ENCODE results near the gene C2orf76. TPM values are rescaled to one million over a fixed set of nuclear protein-coding genes. Genes with fewer than 3 reads are reported as not detected.

The C2orf76 gene
- total and polyA plus RNA-seq, 10 of the 15 experiments (the other 5 are each of a cell fraction or from before 2014, with no cell fraction given): 14.0 to 46.1 (median 25.4) TPM

DNA sequence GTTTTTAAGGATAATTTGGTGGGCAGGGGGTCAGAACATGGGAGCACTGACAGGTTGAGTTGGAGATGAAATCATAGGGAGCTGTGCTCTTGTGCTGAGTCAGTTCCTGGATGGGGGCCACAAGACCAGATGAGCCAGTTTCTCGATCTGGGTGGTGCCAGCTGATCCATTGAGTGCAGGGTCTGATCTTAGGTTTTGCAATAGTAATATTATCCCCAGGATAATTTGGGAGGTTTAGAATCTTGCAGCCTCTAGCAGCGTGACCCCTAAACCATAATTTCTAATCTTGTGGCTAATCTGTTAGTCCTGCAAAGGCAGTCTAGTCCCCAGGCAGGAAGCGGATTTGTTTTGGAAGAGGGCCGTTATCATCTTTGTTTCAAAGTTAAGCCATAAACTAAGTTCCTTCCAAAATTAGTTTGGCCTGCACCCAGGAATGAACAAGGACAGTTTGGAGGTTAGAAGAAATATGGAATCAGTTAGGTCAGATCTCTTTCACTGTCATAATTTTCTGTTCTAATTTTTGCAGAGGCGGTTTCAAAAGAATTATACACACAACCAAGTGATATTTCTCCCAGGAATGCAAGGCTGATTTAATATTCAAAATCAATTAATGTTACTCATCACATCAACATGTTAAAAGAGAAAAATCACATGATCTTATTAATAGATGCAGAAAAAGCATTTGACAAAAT, 23.1 kb upstream of the C2orf76 start (continued):
- no peak for TF ChIP-seq NR2C2 (IDR thresholded peaks at IDR 0.05; ENCODE audit: borderline replicate concordance, control insufficient read depth, insufficient read length, low read depth)

DNA sequence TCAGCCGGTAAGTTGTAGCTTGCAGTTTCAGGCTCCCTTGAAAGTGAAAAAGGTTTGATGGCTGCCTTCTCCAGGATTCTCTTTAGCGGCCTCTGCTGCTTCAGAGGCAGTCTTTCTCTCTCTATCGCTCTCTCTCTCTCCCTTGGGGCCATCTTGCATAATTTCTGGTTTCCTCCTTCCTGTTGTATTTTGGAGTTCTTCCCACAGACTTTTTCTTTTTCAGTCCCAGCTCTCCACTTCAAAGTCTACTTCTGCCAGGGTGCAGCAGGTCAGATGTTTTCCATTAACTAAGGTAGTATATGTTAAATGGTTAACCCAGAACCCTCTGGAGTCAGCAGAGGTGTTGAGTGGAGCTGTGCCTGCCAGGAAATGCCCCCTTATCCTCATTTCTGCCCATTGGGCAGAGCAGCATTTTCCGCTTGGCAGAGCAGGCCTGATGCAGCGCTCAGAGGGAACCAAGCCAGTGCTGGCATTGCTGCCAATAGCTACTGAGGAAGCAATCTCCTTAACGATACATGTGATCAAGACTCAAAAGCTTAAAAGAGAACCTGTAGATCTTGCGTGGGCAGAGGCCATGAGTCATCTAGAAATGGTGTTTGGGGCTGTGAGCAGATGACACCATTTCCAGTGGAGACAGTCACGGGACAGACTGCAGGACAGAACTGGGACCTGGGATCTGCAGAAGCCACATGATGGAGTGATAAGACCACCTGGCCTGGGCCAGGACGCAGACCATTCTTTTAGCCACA, 20.9 kb upstream of the C2orf76 start:
- in situ Hi-C loops (cut with MboI) (no loop called here), intact Hi-C loops (cut with micrococcal nuclease; ENCODE audit: unreplicated experiment) (no loop called here)
- no TSS peak for BruUV-seq (replicated peaks)
- DNase-seq (ENCODE audit: low read depth, low spot score): peak; percentile 59
- H3K79me2 ChIP-seq (ENCODE audit: control insufficient read depth, insufficient read depth, low read length): no peaks in the 10 kb centered on the region
- no peaks in the 10 kb centered on the region for H4K20me1 ChIP-seq (ENCODE audit: control insufficient read depth, insufficient read depth)
- ChIA-PET SMC1A (ENCODE audit: uncharacterized antibody, unreplicated experiment) (interaction anchor here (0.7 to 2.4 kb wide), 19 partner anchors 8 to 101 kb away, joined by 3 to 18 read pairs (median 4); partner anchors contain the start of gene TMEM37), RAD21 (ENCODE audit: unreplicated experiment) (interaction anchor here (0.8 to 1.5 kb wide), 9 partner anchors 9 to 156 kb away, joined by 3 to 12 read pairs (median 5); partner anchors contain the start of genes C2orf76 and DBI), CTCF (interaction anchor here (0.6 to 2.5 kb wide), 21 partner anchors 8 to 167 kb away, joined by 3 to 21 read pairs (median 3); partner anchors contain the start of genes C2orf76 and DBI), POLR2A (interaction anchor here (0.9 to 2.4 kb wide), 8 partner anchors 9 to 49 kb away, joined by 3 to 31 read pairs (median 3); partner anchors contain the start of genes C2orf76 and DBI)
- no peak overlapping the region for H3K4me3 ChIP-seq
- H3K9me3 ChIP-seq (replicated peaks; ENCODE audit: control insufficient read depth, insufficient read depth, low read length): no peaks in the 10 kb centered on the region
- H3K36me3 ChIP-seq (ENCODE audit: control insufficient read depth in 2 of 2, insufficient read depth in 2 of 2, low read length in 1 of 2): no peaks in the 10 kb centered on the region
- H3K4me1 ChIP-seq (ENCODE audit: control insufficient read depth, insufficient read depth, low read length): peaks cover 7% of the 10 kb centered on the region
- FAIRE-seq: peak; percentile 98
- no peaks in the 10 kb centered on the region for H3K27me3 ChIP-seq (replicated peaks in 1 of 2; ENCODE audit: control insufficient read depth in 2 of 2, insufficient read depth in 2 of 2, low read length in 1 of 2)
- WGBS (ENCODE audit: insufficient coverage, insufficient replicate concordance, low lambda C conversion rate, missing lambda C conversion rate): 11% methylated on average over 9 of the region's 9 CpGs
- peak overlapping the region; percentile 57 for H3K4me2 ChIP-seq (ENCODE audit: control insufficient read depth, insufficient read depth)
- peak overlapping the region; percentile 46 for H3K27ac ChIP-seq (ENCODE audit: control insufficient read depth, insufficient read depth)
- ATAC-seq: peak; percentile 93
- H3K9ac ChIP-seq (ENCODE audit: control insufficient read depth, insufficient read depth, low read length): no peak overlapping the region
- H2AFZ ChIP-seq (ENCODE audit: control insufficient read depth, low read depth, low read length): peak overlapping the region; percentile 88
- TF ChIP-seq RUNX3 (IDR thresholded peaks at IDR 0.05; ENCODE audit: low read length): peak; percentile 39
- TF ChIP-seq EGR1 (IDR thresholded peaks at IDR 0.05; ENCODE audit: borderline replicate concordance in 1 of 2, low read depth in 2 of 2, low read length in 2 of 2): peak in 1 of 2 experiments; percentile 73; a peak in 1 of 3 replicates
- TF ChIP-seq, protein P1, sequence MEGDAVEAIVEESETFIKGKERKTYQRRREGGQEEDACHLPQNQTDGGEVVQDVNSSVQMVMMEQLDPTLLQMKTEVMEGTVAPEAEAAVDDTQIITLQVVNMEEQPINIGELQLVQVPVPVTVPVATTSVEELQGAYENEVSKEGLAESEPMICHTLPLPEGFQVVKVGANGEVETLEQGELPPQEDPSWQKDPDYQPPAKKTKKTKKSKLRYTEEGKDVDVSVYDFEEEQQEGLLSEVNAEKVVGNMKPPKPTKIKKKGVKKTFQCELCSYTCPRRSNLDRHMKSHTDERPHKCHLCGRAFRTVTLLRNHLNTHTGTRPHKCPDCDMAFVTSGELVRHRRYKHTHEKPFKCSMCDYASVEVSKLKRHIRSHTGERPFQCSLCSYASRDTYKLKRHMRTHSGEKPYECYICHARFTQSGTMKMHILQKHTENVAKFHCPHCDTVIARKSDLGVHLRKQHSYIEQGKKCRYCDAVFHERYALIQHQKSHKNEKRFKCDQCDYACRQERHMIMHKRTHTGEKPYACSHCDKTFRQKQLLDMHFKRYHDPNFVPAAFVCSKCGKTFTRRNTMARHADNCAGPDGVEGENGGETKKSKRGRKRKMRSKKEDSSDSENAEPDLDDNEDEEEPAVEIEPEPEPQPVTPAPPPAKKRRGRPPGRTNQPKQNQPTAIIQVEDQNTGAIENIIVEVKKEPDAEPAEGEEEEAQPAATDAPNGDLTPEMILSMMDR (IDR thresholded peaks at IDR 0.05 in 2 of 3, conservative IDR thresholded peaks at IDR 0.05 in 1 of 3; ENCODE audit: control insufficient read depth in 2 of 3, extremely low read depth in 1 of 3, insufficient read depth in 1 of 3, low read depth in 3 of 3, low read length in 3 of 3): peak; percentile 30 to 40 (median 32); a peak in 3 of 6 replicates
- TF ChIP-seq MTA2 (IDR thresholded peaks at IDR 0.05; ENCODE audit: low read depth): peak; percentile 67
- no peak for TF ChIP-seq MYC (IDR thresholded peaks at IDR 0.05; ENCODE audit: insufficient read depth, insufficient read length, insufficient replicate concordance, low read length, severe bottlenecking)
- peak; percentile 80 to 90 for TF ChIP-seq BHLHE40 (IDR thresholded peaks at IDR 0.05; ENCODE audit: borderline replicate concordance in 1 of 2, low read depth in 2 of 2, low read length in 1 of 2)
- TF ChIP-seq YY1 (IDR thresholded peaks at IDR 0.05; ENCODE audit: low read depth, low read length): peak; percentile 93
- TF ChIP-seq SPI1 (IDR thresholded peaks at IDR 0.05; ENCODE audit: borderline replicate concordance, insufficient read depth, low read depth, low read length): peak; percentile 24; the same call in 1 of the 2 replicates
- TF ChIP-seq RAD21 (IDR thresholded peaks at IDR 0.05; ENCODE audit: insufficient read depth, low read depth, low read length): peak; percentile 44
- 0 out of 2 replicates have a peak, but pooled peaks have one; percentile 44 for TF ChIP-seq FOXM1 (IDR thresholded peaks at IDR 0.05; ENCODE audit: low read depth, low read length)
- TF ChIP-seq, protein P2, sequence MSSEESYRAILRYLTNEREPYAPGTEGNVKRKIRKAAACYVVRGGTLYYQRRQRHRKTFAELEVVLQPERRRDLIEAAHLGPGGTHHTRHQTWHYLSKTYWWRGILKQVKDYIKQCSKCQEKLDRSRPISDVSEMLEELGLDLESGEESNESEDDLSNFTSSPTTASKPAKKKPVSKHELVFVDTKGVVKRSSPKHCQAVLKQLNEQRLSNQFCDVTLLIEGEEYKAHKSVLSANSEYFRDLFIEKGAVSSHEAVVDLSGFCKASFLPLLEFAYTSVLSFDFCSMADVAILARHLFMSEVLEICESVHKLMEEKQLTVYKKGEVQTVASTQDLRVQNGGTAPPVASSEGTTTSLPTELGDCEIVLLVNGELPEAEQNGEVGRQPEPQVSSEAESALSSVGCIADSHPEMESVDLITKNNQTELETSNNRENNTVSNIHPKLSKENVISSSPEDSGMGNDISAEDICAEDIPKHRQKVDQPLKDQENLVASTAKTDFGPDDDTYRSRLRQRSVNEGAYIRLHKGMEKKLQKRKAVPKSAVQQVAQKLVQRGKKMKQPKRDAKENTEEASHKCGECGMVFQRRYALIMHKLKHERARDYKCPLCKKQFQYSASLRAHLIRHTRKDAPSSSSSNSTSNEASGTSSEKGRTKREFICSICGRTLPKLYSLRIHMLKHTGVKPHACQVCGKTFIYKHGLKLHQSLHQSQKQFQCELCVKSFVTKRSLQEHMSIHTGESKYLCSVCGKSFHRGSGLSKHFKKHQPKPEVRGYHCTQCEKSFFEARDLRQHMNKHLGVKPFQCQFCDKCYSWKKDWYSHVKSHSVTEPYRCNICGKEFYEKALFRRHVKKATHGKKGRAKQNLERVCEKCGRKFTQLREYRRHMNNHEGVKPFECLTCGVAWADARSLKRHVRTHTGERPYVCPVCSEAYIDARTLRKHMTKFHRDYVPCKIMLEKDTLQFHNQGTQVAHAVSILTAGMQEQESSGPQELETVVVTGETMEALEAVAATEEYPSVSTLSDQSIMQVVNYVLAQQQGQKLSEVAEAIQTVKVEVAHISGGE (CRISPR knock-in tag; IDR thresholded peaks at IDR 0.05): no peak
- TF ChIP-seq DPF2 (IDR thresholded peaks at IDR 0.05): peak; percentile 92

All from GM12878 (cell line).